ENCODE data around the gene PRAC1. TPM values are rescaled to one million over a fixed set of nuclear protein-coding genes. Genes with fewer than 3 reads are reported as not detected.

Gene PRAC1
- total RNA-seq, 3 donors from 2014 or later (not counting 1 experiment from before 2014, with no cell fraction given): not detected

- peaks cover 38% of the 10 kb centered on the region for H3K4me1 ChIP-seq (ENCODE audit: control insufficient read depth, insufficient read depth, low read length)
- intact Hi-C loops (cut with micrococcal nuclease): loop anchor here (10.0 kb wide), 1 partner anchor 984 kb away; no protein-coding TSS in a partner anchor
- H3K9me3 ChIP-seq (ENCODE audit: control insufficient read depth, insufficient read depth, low read length): no peaks in the 10 kb centered on the region
- H3K36me3 ChIP-seq (ENCODE audit: control insufficient read depth, insufficient read depth, low read length): no peaks in the 10 kb centered on the region
- Mint-ChIP-seq H3K27me3 (ENCODE audit: low read depth in 2 of 2) (peaks cover 81 to 95% of the 10 kb centered on the region in 2 donors), H3K36me3 (no peaks in the 10 kb centered on the region), H3K9me3 (no peaks in the 10 kb centered on the region), H3K27ac (peak within 1 kb of the TSS; percentile 34 to 41), H3K4me1 (peaks cover 30 to 38% of the 10 kb centered on the region in 2 donors), H3K4me3 (peak within 1 kb of the TSS; percentile 80)
- DNase-seq (peak in 1 of 2 donors; percentile 65), ATAC-seq (peak in 2 of 3 donors; percentile 39 to 53)
- H3K27ac ChIP-seq (ENCODE audit: low read length): no peak within 1 kb of the TSS
- TF ChIP-seq, protein P1, sequence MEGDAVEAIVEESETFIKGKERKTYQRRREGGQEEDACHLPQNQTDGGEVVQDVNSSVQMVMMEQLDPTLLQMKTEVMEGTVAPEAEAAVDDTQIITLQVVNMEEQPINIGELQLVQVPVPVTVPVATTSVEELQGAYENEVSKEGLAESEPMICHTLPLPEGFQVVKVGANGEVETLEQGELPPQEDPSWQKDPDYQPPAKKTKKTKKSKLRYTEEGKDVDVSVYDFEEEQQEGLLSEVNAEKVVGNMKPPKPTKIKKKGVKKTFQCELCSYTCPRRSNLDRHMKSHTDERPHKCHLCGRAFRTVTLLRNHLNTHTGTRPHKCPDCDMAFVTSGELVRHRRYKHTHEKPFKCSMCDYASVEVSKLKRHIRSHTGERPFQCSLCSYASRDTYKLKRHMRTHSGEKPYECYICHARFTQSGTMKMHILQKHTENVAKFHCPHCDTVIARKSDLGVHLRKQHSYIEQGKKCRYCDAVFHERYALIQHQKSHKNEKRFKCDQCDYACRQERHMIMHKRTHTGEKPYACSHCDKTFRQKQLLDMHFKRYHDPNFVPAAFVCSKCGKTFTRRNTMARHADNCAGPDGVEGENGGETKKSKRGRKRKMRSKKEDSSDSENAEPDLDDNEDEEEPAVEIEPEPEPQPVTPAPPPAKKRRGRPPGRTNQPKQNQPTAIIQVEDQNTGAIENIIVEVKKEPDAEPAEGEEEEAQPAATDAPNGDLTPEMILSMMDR (IDR thresholded peaks at IDR 0.05): no peak
- no peak within 1 kb of the TSS for H3K4me3 ChIP-seq (ENCODE audit: low read length)
- peaks cover 82% of the 10 kb centered on the region for H3K27me3 ChIP-seq (ENCODE audit: control insufficient read depth, insufficient read depth, low read length)
- 5% methylated on average over 45 of the region's 55 CpGs for WGBS (ENCODE audit: insufficient coverage)
Observed at GRCh38 chr17:48728232-48729231, 6.2 kb upstream of the PRAC1 start, which contains the start of gene HOXB13. HOXB13 (minus strand) TSS chr17:48728750; CDS start chr17:48728593, 157 bp downstream.

- WGBS (ENCODE audit: insufficient coverage): 32% methylated on average over 6 of the region's 9 CpGs
- H3K4me3 Mint-ChIP-seq: peak overlapping the region; percentile 1
- H3K27ac Mint-ChIP-seq: no peak overlapping the region
- H3K36me3 ChIP-seq (ENCODE audit: control insufficient read depth, insufficient read depth, low read length): no peaks in the 10 kb centered on the region
- H3K27ac ChIP-seq (ENCODE audit: low read length): no peak overlapping the region
- TF ChIP-seq, protein P1 (IDR thresholded peaks at IDR 0.05): no peak
- H3K4me3 ChIP-seq (ENCODE audit: low read length): no peak overlapping the region
- peaks cover 86% of the 10 kb centered on the region for H3K27me3 ChIP-seq (ENCODE audit: control insufficient read depth, insufficient read depth, low read length)
- H3K9me3 Mint-ChIP-seq: no peaks in the 10 kb centered on the region
- H3K27me3 Mint-ChIP-seq (ENCODE audit: low read depth in 2 of 2): peaks cover 84 to 90% of the 10 kb centered on the region in 2 donors
- no peaks in the 10 kb centered on the region for H3K36me3 Mint-ChIP-seq
- no peaks in the 10 kb centered on the region for H3K9me3 ChIP-seq (ENCODE audit: control insufficient read depth, insufficient read depth, low read length)
- no peak for DNase-seq
- ATAC-seq: no peak
- H3K4me1 Mint-ChIP-seq: peaks cover 27 to 43% of the 10 kb centered on the region in 2 donors
- peaks cover 43% of the 10 kb centered on the region for H3K4me1 ChIP-seq (ENCODE audit: control insufficient read depth, insufficient read depth, low read length)
- intact Hi-C loops (cut with micrococcal nuclease): loop anchor here (10.0 kb wide), 1 partner anchor 983 kb away; no protein-coding TSS in a partner anchor
Observed at GRCh38 chr17:48727415-48728175, 5.3 kb upstream of the PRAC1 start.

DNA sequence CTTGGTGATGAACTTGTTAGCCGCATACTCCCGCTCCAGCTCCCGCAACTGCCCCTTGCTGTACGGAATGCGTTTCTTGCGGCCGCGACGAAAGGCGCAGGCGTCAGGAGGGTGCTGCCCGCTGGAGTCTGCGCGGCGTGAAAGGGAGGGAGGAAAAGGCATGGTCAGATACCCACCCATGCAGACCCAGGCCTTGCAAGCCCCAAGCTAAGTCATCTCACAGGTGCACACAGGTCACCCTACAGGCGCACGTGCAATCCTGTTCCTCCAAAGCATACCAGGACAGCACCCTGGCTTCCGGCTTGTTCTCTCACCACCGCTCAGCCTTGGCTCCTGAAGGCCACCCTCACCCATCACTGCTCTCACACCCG is 4.6 kb upstream of the PRAC1 start:
- H3K9me3 ChIP-seq (ENCODE audit: control insufficient read depth, insufficient read depth, low read length): no peaks in the 10 kb centered on the region
- H3K36me3 ChIP-seq (ENCODE audit: control insufficient read depth, insufficient read depth, low read length): no peaks in the 10 kb centered on the region
- peaks cover 27 to 48% of the 10 kb centered on the region in 2 donors for H3K4me1 Mint-ChIP-seq
- intact Hi-C loops (cut with micrococcal nuclease): loop anchor here (10.0 kb wide), 1 partner anchor 982 kb away; no protein-coding TSS in a partner anchor
- H3K27me3 ChIP-seq (ENCODE audit: control insufficient read depth, insufficient read depth, low read length): peaks cover 93% of the 10 kb centered on the region
- no peak overlapping the region for H3K4me3 ChIP-seq (ENCODE audit: low read length)
- H3K27ac ChIP-seq (ENCODE audit: low read length): no peak overlapping the region
- H3K4me1 ChIP-seq (ENCODE audit: control insufficient read depth, insufficient read depth, low read length): peaks cover 47% of the 10 kb centered on the region
- ATAC-seq: no peak
- peaks cover 84 to 88% of the 10 kb centered on the region in 2 donors for H3K27me3 Mint-ChIP-seq (ENCODE audit: low read depth in 2 of 2)
- no peaks in the 10 kb centered on the region for H3K36me3 Mint-ChIP-seq
- TF ChIP-seq, protein P1 (IDR thresholded peaks at IDR 0.05): no peak
- no peak for DNase-seq
- 15% methylated on average over 20 of the region's 20 CpGs for WGBS (ENCODE audit: insufficient coverage)
- no peak overlapping the region for H3K27ac Mint-ChIP-seq
- no peaks in the 10 kb centered on the region for H3K9me3 Mint-ChIP-seq
- no peak overlapping the region for H3K4me3 Mint-ChIP-seq
